Suppressor macrophage treated with lipopolysaccharide for 1 hour (primary cell): ENCODE data around the gene FAM76B.
"Not testable (repeated sequence)": the region's sequence is repeated elsewhere in the genome, so short reads cannot be mapped to it uniquely, and the experiment has no call there.

Source experiments
- DNase-seq, 3 donors: peaks; one replicate each; pipeline ENCODE4 v3.0.0-alpha.2; 2020 to 2022

FAM76B gene

GRCh38 chr11:95789506-95790122 lies at the start of gene FAM76B:
Gene FAM76B (minus strand): TSS chr11:95789782. CDS start chr11:95789478, 304 bp downstream.
- peak; percentile 97 to 99 (median 99) for DNase-seq

GRCh38 chr11:95835768-95836488 lies 46.3 kb upstream of the FAM76B start:
- DNase-seq, result peak; percentile 73

GRCh38 chr11:95835351-95835750 lies 45.8 kb upstream of the FAM76B start:
- no peak for DNase-seq

- DNase-seq, result no peak
Measured at GRCh38 chr11:95833378-95833777, 43.8 kb upstream of the FAM76B start.

GRCh38 chr11:95832763-95833162 lies 43.2 kb upstream of the FAM76B start:
- DNase-seq, result no peak

- DNase-seq, result no peak
Measured at GRCh38 chr11:95831198-95831883, 41.8 kb upstream of the FAM76B start.

GRCh38 chr11:95829580-95830259 lies 40.1 kb upstream of the FAM76B start:
- no peak for DNase-seq

- peak in 1 of 3 donors; percentile 18 for DNase-seq
Measured at GRCh38 chr11:95827696-95828095, 38.1 kb upstream of the FAM76B start.

GRCh38 chr11:95821640-95822039 lies 32.1 kb upstream of the FAM76B start:
- DNase-seq, result no peak

- peak; percentile 50 to 74 (median 60) for DNase-seq
Measured at GRCh38 chr11:95816037-95816436, 26.5 kb upstream of the FAM76B start.

GRCh38 chr11:95811052-95811451 lies 21.5 kb upstream of the FAM76B start:
- DNase-seq, result not testable (repeated sequence)

- DNase-seq, result not testable (repeated sequence)
Measured at GRCh38 chr11:95806464-95806863, 16.9 kb upstream of the FAM76B start.

- DNase-seq, result no peak
Measured at GRCh38 chr11:95805869-95806268, 16.3 kb upstream of the FAM76B start.

GRCh38 chr11:95803973-95804372 lies 14.4 kb upstream of the FAM76B start:
- DNase-seq, result no peak

- DNase-seq, result no peak
Measured at GRCh38 chr11:95802806-95803205, 13.2 kb upstream of the FAM76B start.

GRCh38 chr11:95800438-95800837 lies 10.9 kb upstream of the FAM76B start:
- DNase-seq, result no peak

- DNase-seq, result no peak
Measured at GRCh38 chr11:95799546-95799945, 10.0 kb upstream of the FAM76B start.

GRCh38 chr11:95796501-95796900 lies 6.9 kb upstream of the FAM76B start:
- no peak for DNase-seq

GRCh38 chr11:95795627-95796295 lies 6.2 kb upstream of the FAM76B start:
- no peak for DNase-seq

GRCh38 chr11:95794086-95794485 lies 4.5 kb upstream of the FAM76B start:
- no peak for DNase-seq

GRCh38 chr11:95793116-95793515 lies 3.5 kb upstream of the FAM76B start:
- no peak for DNase-seq

GRCh38 chr11:95792700-95793099 lies 3.1 kb upstream of the FAM76B start:
- DNase-seq, result no peak

- no peak for DNase-seq
Measured at GRCh38 chr11:95792200-95792599, 2.6 kb upstream of the FAM76B start.
